SH-SY5Y (cell line): ENCODE results near the gene ZNF726.

Source experiments
- GATA2 ChIP-seq: IDR thresholded peaks from 2 replicates; pipeline ENCODE4 v1.6.1; 2011; ENCODE audit warnings: mild to moderate bottlenecking, low read depth, low read length
- GATA3 ChIP-seq: IDR thresholded peaks from 2 replicates; pipeline ENCODE4 v1.6.1; 2011; ENCODE audit warnings: low read depth, mild to moderate bottlenecking, low read length, moderate library complexity

Gene ZNF726

GRCh38 chr19:23983406-23983805 lies 68.7 kb downstream of the ZNF726 start:
- TF ChIP-seq GATA3 = no peak
- TF ChIP-seq GATA2 = no peak
